Neural progenitor cell (in vitro differentiated cells): ENCODE results near the gene GSG1L. TPM values are rescaled to one million over a fixed set of nuclear protein-coding genes. Genes with fewer than 3 reads are reported as not detected.

Experiments used
- DNase-seq: peaks from one replicate; pipeline ENCODE4 v3.0.0-alpha.2; 2016; ENCODE audit warnings: low spot score
- H2AFZ ChIP-seq: fragments of 200-600 bp; sonication (generic); replicated peaks from 2 replicates; pipeline ENCODE4 v1.6.1; 2016; ENCODE audit warnings: antibody characterized with exemption
- H3F3A ChIP-seq: fragments of 200-600 bp; sonication (generic); 2 replicates; pipeline ENCODE4 v1.6.1; 2016; ENCODE audit warnings: antibody characterized with exemption, low read depth
- H3K27ac ChIP-seq: fragments of 200-600 bp; sonication (generic); 2 replicates; pipeline ENCODE4 v1.5.1; 2016; ENCODE audit warnings: mild to moderate bottlenecking
- H3K27me3 ChIP-seq: fragments of 200-600 bp; sonication (generic); 2 replicates; pipeline ENCODE4 v1.6.1; 2016; ENCODE audit warnings: mild to moderate bottlenecking, moderate library complexity
- H3K36me3 ChIP-seq: fragments of 200-600 bp; sonication (generic); 2 replicates; pipeline ENCODE4 v1.5.1; 2016
- H3K4me1 ChIP-seq: fragments of 200-600 bp; sonication (generic); 2 replicates; pipeline ENCODE4 v1.6.1; 2016; ENCODE audit warnings: mixed run types
- H3K4me2 ChIP-seq: fragments of 200-600 bp; sonication (generic); 2 replicates; pipeline ENCODE4 v1.6.1; 2016
- H3K4me3 ChIP-seq: fragments of 200-600 bp; sonication (generic); 2 replicates; pipeline ENCODE4 v1.5.1; 2016
- H3K79me2 ChIP-seq: fragments of 200-600 bp; sonication (generic); 2 replicates; pipeline ENCODE4 v1.6.1; 2016; ENCODE audit warnings: low read depth
- H3K9ac ChIP-seq: fragments of 200-600 bp; sonication (generic); 2 replicates; pipeline ENCODE4 v1.6.1; 2016
- H3K9me3 ChIP-seq: fragments of 200-600 bp; sonication (generic); 2 replicates; pipeline ENCODE4 v1.5.1; 2016; ENCODE audit warnings: low read depth
- H4K20me1 ChIP-seq: fragments of 200-600 bp; sonication (generic); 2 replicates; pipeline ENCODE4 v1.6.1; 2016; ENCODE audit warnings: low read depth
- H3K27ac Mint-ChIP-seq: 3 replicates; pipeline ENCODE4 v1.8.0; 2021; ENCODE audit warnings: mixed read lengths
- H3K27me3 Mint-ChIP-seq: 2 replicates; pipeline ENCODE4 v1.8.0; 2022; ENCODE audit warnings: low read depth, mild to moderate bottlenecking, inconsistent platforms, moderate library complexity, mixed read lengths; ENCODE audit not compliant: insufficient read depth
- H3K36me3 Mint-ChIP-seq: 3 replicates; pipeline ENCODE4 v1.8.0; 2021; ENCODE audit warnings: mixed read lengths
- H3K4me1 Mint-ChIP-seq: 3 replicates; pipeline ENCODE4 v1.8.0; 2021; ENCODE audit warnings: mixed read lengths
- H3K4me3 Mint-ChIP-seq: 3 replicates; pipeline ENCODE4 v1.8.0; 2021; ENCODE audit warnings: mild to moderate bottlenecking, moderate library complexity, mixed read lengths
- H3K9me3 Mint-ChIP-seq: 3 replicates; pipeline ENCODE4 v1.8.0; 2020; ENCODE audit warnings: mixed read lengths
- CTCF ChIP-seq: fragments of 200-600 bp; sonication (generic); IDR thresholded peaks from 2 replicates; pipeline ENCODE4 v1.5.1; 2017; ENCODE audit warnings: antibody characterized with exemption, mild to moderate bottlenecking
- EZH2 ChIP-seq: fragments of 200-600 bp; sonication (generic); IDR thresholded peaks from 2 replicates; pipeline ENCODE4 v1.6.1; 2017; ENCODE audit warnings: antibody characterized with exemption, mild to moderate bottlenecking, moderate library complexity
- EZH2phosphoT487 ChIP-seq: fragments of 200-600 bp; sonication (generic); IDR thresholded peaks from 2 replicates; pipeline ENCODE4 v1.6.1; 2017; ENCODE audit warnings: antibody characterized with exemption
- total RNA-seq: library from RNA; depleted of rRNA; stranded (reverse); fragments of >200 nt; gene quantifications from 2 replicates; pipeline ENCODE4 v1.2.3, GENCODE V29; 2015; ENCODE audit warnings: low replicate concordance

GSG1L gene
- total RNA-seq, 1 donor from 2014 or later: not detected

GRCh38 chr16:27775254-27775653, 288.3 kb downstream of the GSG1L start:
- H3K9me3 Mint-ChIP-seq: no peaks in the 10 kb centered on the region
- H3K27me3 Mint-ChIP-seq: no peaks in the 10 kb centered on the region

DNA sequence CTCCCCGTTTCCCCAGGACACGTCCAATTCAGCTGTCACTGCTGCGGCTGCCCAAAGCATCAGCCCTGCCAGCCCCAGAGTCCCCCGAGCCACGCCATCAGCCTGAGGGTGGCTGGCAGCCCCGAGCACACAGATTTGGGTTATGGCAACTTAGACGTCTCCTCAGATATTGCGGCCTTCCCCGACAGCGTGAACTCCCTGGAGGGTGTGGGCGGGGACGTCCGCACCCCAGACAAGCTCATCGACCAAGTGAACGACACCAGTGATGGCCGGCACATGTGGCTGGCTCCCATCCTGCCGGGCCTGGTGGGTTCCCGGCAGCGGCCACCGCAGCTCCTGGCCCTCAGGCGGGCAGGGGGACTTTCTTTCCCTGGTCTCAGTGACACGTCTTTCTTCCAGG, 288.7 kb downstream of the GSG1L start:
- H3K27me3 Mint-ChIP-seq: no peaks in the 10 kb centered on the region
- H3K36me3 Mint-ChIP-seq: peaks cover 6% of the 10 kb centered on the region
- H3K9me3 Mint-ChIP-seq: no peaks in the 10 kb centered on the region
- no peaks in the 10 kb centered on the region for H3K9me3 ChIP-seq
- H3K27ac ChIP-seq: no peak overlapping the region
- H3K79me2 ChIP-seq: no peaks in the 10 kb centered on the region
- H3K27ac Mint-ChIP-seq: no peak overlapping the region
- no peak overlapping the region for H2AFZ ChIP-seq
- no peak overlapping the region for H3K9ac ChIP-seq
- no peaks in the 10 kb centered on the region for H3K27me3 ChIP-seq
- no peak for DNase-seq
- H3K36me3 ChIP-seq: no peaks in the 10 kb centered on the region
- no peak overlapping the region for H3K4me2 ChIP-seq
- no peaks in the 10 kb centered on the region for H3F3A ChIP-seq
- peaks cover 19% of the 10 kb centered on the region for H3K4me1 Mint-ChIP-seq
- no peaks in the 10 kb centered on the region for H3K4me1 ChIP-seq
- H4K20me1 ChIP-seq: no peaks in the 10 kb centered on the region
- no peak for TF ChIP-seq CTCF
- TF ChIP-seq EZH2: no peak
- TF ChIP-seq EZH2phosphoT487: no peak
- no peak overlapping the region for H3K4me3 ChIP-seq
- H3K4me3 Mint-ChIP-seq: no peak overlapping the region

More at GRCh38 chr16:27775254-27775653, 288.3 kb downstream of the GSG1L start:
- Mint-ChIP-seq H3K4me1 (peaks cover 19% of the 10 kb centered on the region), H3K36me3 (peaks cover 4% of the 10 kb centered on the region), H3K27ac (no peak overlapping the region), H3K4me3 (no peak overlapping the region)
- no peaks in the 10 kb centered on the region for H3F3A ChIP-seq
- no peaks in the 10 kb centered on the region for H4K20me1 ChIP-seq
- H2AFZ ChIP-seq: no peak overlapping the region
- no peak overlapping the region for H3K4me3 ChIP-seq
- no peaks in the 10 kb centered on the region for H3K36me3 ChIP-seq
- no peaks in the 10 kb centered on the region for H3K4me1 ChIP-seq
- no peak overlapping the region for H3K27ac ChIP-seq
- no peaks in the 10 kb centered on the region for H3K27me3 ChIP-seq
- H3K4me2 ChIP-seq: no peak overlapping the region
- no peaks in the 10 kb centered on the region for H3K9me3 ChIP-seq
- no peak overlapping the region for H3K9ac ChIP-seq
- H3K79me2 ChIP-seq: no peaks in the 10 kb centered on the region
- TF ChIP-seq EZH2: no peak
- TF ChIP-seq CTCF: no peak
- no peak for TF ChIP-seq EZH2phosphoT487
- DNase-seq: no peak

- H3K4me3 Mint-ChIP-seq: no peak overlapping the region
- H3K27ac Mint-ChIP-seq: no peak overlapping the region
- no peaks in the 10 kb centered on the region for H4K20me1 ChIP-seq
- H3K9ac ChIP-seq: no peak overlapping the region
- no peaks in the 10 kb centered on the region for H3K27me3 Mint-ChIP-seq
- peaks cover 8% of the 10 kb centered on the region for H3K36me3 Mint-ChIP-seq
- no peak overlapping the region for H2AFZ ChIP-seq
- H3K9me3 Mint-ChIP-seq: no peaks in the 10 kb centered on the region
- no peak overlapping the region for H3K4me3 ChIP-seq
- H3K4me1 Mint-ChIP-seq: peaks cover 21% of the 10 kb centered on the region
- no peaks in the 10 kb centered on the region for H3K27me3 ChIP-seq
- H3K79me2 ChIP-seq: no peaks in the 10 kb centered on the region
- no peak for TF ChIP-seq CTCF
- no peak for TF ChIP-seq EZH2phosphoT487
- TF ChIP-seq EZH2: no peak
- no peaks in the 10 kb centered on the region for H3F3A ChIP-seq
- no peaks in the 10 kb centered on the region for H3K4me1 ChIP-seq
- H3K4me2 ChIP-seq: no peak overlapping the region
- no peak for DNase-seq
- no peaks in the 10 kb centered on the region for H3K9me3 ChIP-seq
- no peak overlapping the region for H3K27ac ChIP-seq
- H3K36me3 ChIP-seq: no peaks in the 10 kb centered on the region
Observed at GRCh38 chr16:27773344-27773743, 290.2 kb downstream of the GSG1L start.
